ENCODE results near the gene APOL3. TPM values are rescaled to one million over a fixed set of nuclear protein-coding genes. Genes with fewer than 3 reads are reported as not detected.

Gene APOL3
- total and polyA plus RNA-seq, 11 donors, result 16.9 to 103 (median 24.5) TPM

- no peak for TF ChIP-seq POLR2A (IDR thresholded peaks at IDR 0.05)
- TF ChIP-seq, protein P1, sequence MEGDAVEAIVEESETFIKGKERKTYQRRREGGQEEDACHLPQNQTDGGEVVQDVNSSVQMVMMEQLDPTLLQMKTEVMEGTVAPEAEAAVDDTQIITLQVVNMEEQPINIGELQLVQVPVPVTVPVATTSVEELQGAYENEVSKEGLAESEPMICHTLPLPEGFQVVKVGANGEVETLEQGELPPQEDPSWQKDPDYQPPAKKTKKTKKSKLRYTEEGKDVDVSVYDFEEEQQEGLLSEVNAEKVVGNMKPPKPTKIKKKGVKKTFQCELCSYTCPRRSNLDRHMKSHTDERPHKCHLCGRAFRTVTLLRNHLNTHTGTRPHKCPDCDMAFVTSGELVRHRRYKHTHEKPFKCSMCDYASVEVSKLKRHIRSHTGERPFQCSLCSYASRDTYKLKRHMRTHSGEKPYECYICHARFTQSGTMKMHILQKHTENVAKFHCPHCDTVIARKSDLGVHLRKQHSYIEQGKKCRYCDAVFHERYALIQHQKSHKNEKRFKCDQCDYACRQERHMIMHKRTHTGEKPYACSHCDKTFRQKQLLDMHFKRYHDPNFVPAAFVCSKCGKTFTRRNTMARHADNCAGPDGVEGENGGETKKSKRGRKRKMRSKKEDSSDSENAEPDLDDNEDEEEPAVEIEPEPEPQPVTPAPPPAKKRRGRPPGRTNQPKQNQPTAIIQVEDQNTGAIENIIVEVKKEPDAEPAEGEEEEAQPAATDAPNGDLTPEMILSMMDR (IDR thresholded peaks at IDR 0.05), result no peak
- intact Hi-C loops (cut with DNase I), result loop anchor here in 9 of 10 donors (1.0 to 5.0 kb wide), 7 partner anchors 34 to 114 kb away; no protein-coding TSS in a partner anchor
Observed at GRCh38 chr22:36180928-36181327, 20.4 kb upstream of the APOL3 start.

DNA sequence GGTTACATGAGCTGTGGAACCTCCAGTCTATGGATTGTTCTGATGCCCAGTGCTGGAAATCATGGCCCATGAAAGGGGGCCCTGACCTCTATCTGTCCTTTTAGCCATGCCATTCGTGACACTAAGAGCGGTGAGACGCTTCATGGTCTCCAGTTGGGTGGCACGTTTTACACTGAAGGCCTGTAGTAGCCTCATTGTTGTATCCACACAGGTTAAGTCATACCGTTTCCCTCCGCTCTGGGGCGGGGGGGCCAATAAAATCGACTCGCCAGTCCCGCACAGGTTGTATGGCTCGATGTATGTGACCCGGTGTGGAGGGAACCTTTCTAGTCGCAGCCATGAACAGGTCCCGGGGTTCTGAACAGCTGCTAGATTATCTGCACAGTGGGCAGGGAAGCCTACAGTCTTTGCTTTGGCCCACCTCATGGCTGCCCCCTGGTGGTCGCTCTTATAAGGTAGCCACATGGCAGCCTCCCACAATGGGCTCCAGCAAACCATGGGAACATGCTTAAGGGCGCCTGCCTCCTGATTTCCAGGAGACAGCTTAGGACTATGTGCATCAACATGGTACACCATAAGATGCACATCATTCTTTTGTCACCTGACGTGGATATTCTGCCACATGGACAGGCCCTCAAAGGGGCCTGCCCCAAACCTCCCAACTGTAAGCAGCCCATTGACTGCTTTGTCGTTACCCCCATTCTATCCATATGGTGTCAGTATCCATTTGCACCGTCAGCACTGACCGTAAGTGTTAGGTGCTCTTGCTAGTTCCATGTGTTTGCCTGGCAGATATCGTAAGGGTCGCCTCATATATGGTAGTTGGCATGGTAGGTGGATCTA is 19.7 kb upstream of the APOL3 start:
- no peaks in the 10 kb centered on the region for H3K9me3 ChIP-seq
- no peak overlapping the region for H3K4me3 ChIP-seq
- H3K27ac ChIP-seq, result peak overlapping the region in 1 of 12 donors; percentile 3
- TF ChIP-seq POLR2A (IDR thresholded peaks at IDR 0.05), result no peak
- TF ChIP-seq, protein P1 (IDR thresholded peaks at IDR 0.05), result peak; percentile 80 to 97 (median 86)
- ATAC-seq (peak; percentile 79 to 96 (median 92)), DNase-seq (peak; percentile 81 to 92 (median 86))
- H3K4me1 ChIP-seq, result peaks cover 0 to 19% (median 4%) of the 10 kb centered on the region in 12 donors
- intact Hi-C loops (cut with DNase I), result loop anchor here in 9 of 10 donors (1.0 to 5.0 kb wide), 7 partner anchors 33 to 113 kb away; no protein-coding TSS in a partner anchor
- no peaks in the 10 kb centered on the region for H3K27me3 ChIP-seq
- WGBS, 4 donors, result 55 to 60% (median 58%) methylated on average over 19 to 22 of the region's 22 CpGs
- no peaks in the 10 kb centered on the region for H3K36me3 ChIP-seq

More at GRCh38 chr22:36180928-36181327, 20.4 kb upstream of the APOL3 start:
- Histone ChIP-seq H3K4me3 (no peak overlapping the region), H3K4me1 (peaks cover 0 to 19% (median 4%) of the 10 kb centered on the region in 12 donors), H3K27ac (no peak overlapping the region), H3K9me3 (no peaks in the 10 kb centered on the region), H3K27me3 (no peaks in the 10 kb centered on the region), H3K36me3 (no peaks in the 10 kb centered on the region)
- DNase-seq, result no peak
- ATAC-seq, result no peak
- 83 to 94% (median 91%) methylated on average over 6 of the region's 6 CpGs for WGBS, 4 donors

DNA sequence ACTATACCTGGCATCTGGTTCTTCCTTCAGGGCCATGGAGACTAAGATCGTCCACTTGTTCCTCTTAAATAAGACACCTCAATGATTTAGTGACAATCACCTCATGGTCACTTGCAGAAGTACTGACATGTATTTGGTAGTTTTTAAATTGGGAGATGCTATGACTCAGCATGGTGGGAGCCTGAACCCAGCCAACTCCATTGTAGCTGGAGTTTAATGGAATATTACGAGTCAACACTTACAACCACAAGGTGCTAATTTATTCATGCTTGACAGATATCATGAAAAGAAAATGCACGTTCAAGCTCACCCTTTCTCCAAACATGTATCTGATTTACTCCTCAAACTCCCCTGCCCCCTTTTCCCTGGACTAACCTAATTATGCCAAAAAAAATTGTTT is 16.6 kb upstream of the APOL3 start:
- Histone ChIP-seq H3K9me3 (no peaks in the 10 kb centered on the region), H3K27ac (no peak overlapping the region), H3K36me3 (no peaks in the 10 kb centered on the region), H3K4me3 (no peak overlapping the region), H3K4me1 (peaks cover 0 to 8% (median 0%) of the 10 kb centered on the region in 12 donors), H3K27me3 (no peaks in the 10 kb centered on the region)
- 89 to 91% (median 90%) methylated on average over 3 of the region's 3 CpGs for WGBS, 4 donors
- intact Hi-C loops (cut with DNase I), result no loop called here
- no peak for TF ChIP-seq POLR2A (IDR thresholded peaks at IDR 0.05)
- TF ChIP-seq, protein P1 (IDR thresholded peaks at IDR 0.05), result no peak
- ATAC-seq, result no peak
- DNase-seq, result no peak

GRCh38 chr22:36175892-36176291 is 15.3 kb upstream of the APOL3 start:
- DNase-seq, result no peak
- no peak for TF ChIP-seq POLR2A (IDR thresholded peaks at IDR 0.05)
- TF ChIP-seq, protein P1 (IDR thresholded peaks at IDR 0.05), result no peak
- H3K4me3 ChIP-seq, result no peak overlapping the region
- no peaks in the 10 kb centered on the region for H3K27me3 ChIP-seq
- 0 to 65% (median 41%) methylated on average over 1 of the region's 1 CpG for WGBS, 4 donors
- peaks cover 0 to 8% (median 0%) of the 10 kb centered on the region in 12 donors for H3K4me1 ChIP-seq
- no peaks in the 10 kb centered on the region for H3K36me3 ChIP-seq
- intact Hi-C loops (cut with DNase I), result no loop called here
- no peaks in the 10 kb centered on the region for H3K9me3 ChIP-seq
- H3K27ac ChIP-seq, result no peak overlapping the region
- ATAC-seq, result no peak

All from heart left ventricle (tissue), 16 donors.